ENCODE data around the gene HES3.
"Not testable (repeated sequence)": the region's sequence is repeated elsewhere in the genome, so short reads cannot be mapped to it uniquely, and the experiment has no call there.

Gene HES3

DNA sequence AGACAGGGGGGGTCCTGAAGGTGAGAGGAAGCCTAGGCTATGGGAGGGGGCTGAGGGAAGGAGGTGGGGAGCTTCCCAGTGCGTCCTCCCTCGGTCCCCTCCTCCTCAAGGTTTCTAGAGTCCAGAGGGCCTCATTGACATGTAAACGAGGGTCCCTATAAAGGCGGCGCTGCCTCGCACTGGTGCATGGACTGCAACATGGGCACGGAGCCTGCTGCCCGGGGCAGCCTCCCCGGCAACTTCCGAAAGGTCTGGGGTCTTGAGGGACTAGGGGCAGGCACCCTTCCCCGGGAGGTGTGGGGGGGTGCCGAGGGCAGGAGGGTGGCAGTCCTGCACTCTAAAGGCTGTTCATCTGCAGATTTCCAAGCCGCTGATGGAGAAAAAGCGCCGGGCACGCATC is at the start of gene HES3:
HES3 (plus strand) TSS at position 187 of the 400 bp plus-strand sequence; CDS start at position 374, 187 bp downstream.
- no peak for DNase-seq

DNA sequence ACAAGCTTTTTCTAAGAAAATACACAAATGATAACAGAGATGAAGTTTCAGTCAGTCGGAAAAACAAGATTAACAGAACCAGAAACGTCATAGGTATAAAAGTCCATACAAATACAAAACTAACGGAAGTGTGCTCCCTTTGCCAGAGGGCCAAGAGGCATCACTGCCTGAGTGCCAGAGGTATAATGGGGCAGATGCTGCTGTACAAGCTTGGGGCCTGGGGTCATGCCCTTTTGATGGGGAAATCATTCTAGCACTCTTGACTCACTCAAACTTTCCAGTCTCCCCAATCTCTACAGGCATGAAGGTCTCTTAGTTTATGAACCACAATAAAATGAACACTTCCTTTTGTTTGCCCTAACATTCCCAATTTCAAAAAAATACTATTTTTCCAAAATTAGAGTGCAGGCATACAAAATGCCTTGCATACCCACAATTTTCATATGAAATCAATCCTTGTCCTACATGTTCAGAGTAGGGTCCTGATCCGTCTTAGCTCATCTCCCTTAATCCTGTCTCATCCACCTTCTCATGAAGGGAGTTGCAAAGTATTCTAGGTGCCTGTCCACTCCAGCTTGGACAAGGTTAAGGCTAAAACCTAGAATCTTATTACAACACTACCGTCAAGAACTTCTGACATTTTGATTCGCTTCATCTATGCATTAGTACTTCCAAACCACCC is 46.1 kb upstream of the HES3 start:
- DNase-seq, result no peak

DNA sequence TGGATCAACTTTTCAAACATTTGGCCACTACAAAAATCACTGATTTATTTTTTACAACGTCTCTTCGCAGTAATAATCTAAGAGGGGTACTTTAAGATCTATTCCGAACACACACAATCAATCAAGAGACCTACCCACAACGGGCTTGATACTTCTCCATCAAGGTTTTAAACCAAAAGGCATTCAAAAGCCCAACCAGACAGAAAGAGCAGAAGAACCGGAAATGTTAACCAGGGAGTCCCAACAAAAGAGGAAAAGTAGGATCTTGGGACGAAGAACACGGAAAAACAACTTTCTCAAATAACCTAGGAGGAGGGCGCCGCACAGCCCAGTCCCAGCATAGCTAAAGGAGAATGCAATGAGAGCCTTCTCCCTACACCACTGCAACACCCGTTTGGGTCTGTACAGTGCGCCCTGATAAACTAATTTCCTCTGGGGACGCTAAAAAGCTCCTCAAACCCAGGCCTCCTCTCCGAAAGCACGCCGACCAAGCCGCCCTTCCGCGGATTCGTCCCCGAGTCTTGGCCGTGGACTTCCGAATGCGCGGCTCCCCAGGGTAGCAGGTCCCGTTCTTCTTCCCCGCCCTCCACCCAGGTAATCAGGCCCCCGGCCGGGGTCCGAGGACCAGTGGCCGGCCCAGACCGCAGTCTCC is 45.2 kb upstream of the HES3 start:
- peak; percentile 21 for DNase-seq

- peak; percentile 99 for DNase-seq
Measured at GRCh38 chr1:6199298-6200187, 44.4 kb upstream of the HES3 start, which contains the start of gene RPL22. RPL22 (minus strand) TSS chr1:6199595; CDS start chr1:6199573, 22 bp downstream.

GRCh38 chr1:6200188-6200809 is 43.7 kb upstream of the HES3 start:
- DNase-seq, result no peak

DNA sequence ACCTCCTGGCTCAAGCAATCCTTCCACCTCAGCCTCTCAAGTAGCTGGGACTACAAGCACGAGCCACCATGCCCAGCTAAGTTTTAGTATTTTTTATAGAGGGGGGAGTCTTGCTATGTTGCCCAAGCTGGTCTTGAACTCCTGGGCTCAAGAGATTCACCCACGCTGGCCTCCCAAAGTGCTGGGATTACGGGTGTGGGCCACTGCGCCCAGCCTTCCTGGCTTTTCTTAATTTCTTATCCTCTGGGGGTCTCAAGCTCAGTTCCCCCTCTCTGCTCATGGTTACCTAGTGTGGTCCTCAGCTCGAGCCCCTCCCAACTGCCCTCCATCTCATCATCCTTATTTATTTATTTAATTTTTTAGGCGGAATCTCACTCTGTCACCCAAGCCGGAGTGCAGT is 41.7 kb upstream of the HES3 start:
- DNase-seq, result no peak

- DNase-seq, result peak; percentile 83
Measured at GRCh38 chr1:6205849-6206519, 38.0 kb upstream of the HES3 start, which contains the start of gene RNF207. RNF207 (plus strand) TSS chr1:6206119; CDS start chr1:6206536, 417 bp downstream.

- DNase-seq, result no peak
Measured at GRCh38 chr1:6206520-6206855, 37.5 kb upstream of the HES3 start.

DNA sequence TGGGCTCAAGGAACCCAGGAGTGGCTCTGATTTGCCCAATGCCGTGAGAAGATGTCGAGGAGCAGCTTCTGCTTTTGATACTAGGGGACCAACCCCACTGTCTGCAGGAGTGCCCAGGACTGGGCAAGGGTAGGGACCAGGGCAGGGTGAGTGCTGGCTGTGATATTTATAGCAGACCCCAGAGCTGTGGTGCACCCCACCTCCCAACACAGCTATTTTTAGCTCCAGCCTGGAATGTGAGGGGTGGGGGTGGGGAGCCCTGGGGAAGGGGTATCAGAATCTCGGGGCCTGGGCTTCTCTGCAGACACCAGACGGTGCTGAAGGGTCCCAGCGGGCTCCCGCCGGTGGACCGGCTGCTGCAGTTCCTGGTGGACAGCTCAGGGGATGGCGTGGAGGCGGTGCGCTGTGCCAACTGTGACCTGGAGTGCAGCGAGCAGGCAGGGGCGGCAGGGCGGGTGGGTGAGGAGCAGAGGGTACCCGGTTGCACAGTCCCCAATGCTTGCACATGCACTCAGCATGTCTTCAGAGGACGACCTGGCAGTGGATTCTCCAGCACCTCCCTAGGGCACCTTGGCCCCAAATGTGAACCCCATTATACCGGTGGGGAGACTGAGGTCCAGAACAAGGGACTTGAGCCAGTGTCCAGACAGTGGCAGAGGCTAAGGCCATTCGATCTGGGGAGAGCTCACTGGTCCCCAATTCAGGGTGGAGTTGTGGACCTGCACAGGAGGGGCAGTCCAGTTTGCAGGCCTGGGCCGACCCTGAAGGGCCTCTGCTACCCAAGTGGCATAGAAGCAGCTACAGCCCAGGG is 36.7 kb upstream of the HES3 start:
- DNase-seq, result no peak

DNA sequence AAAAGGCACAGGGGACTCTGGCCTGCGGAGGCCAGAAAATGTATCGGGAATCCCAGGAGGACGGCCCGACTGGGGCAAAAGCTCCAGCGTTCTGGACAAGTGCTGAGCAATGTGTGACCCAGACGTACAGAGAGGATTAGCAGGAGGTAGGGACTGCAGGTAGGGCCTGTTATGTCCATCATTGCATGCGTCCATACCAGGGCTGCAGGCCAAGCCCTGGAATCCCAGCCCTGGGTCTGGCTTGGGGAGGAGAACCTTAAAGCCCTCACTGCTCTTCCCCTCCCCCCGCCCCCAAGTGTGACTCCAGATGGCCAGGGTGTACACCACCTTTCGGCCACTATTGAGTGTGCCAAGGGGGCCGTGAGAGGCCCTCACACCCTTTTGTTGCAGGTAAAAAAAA is 36.1 kb upstream of the HES3 start:
- no peak for DNase-seq

- DNase-seq, result peak; percentile 47
Measured at GRCh38 chr1:6208723-6209660, 35.0 kb upstream of the HES3 start.

DNA sequence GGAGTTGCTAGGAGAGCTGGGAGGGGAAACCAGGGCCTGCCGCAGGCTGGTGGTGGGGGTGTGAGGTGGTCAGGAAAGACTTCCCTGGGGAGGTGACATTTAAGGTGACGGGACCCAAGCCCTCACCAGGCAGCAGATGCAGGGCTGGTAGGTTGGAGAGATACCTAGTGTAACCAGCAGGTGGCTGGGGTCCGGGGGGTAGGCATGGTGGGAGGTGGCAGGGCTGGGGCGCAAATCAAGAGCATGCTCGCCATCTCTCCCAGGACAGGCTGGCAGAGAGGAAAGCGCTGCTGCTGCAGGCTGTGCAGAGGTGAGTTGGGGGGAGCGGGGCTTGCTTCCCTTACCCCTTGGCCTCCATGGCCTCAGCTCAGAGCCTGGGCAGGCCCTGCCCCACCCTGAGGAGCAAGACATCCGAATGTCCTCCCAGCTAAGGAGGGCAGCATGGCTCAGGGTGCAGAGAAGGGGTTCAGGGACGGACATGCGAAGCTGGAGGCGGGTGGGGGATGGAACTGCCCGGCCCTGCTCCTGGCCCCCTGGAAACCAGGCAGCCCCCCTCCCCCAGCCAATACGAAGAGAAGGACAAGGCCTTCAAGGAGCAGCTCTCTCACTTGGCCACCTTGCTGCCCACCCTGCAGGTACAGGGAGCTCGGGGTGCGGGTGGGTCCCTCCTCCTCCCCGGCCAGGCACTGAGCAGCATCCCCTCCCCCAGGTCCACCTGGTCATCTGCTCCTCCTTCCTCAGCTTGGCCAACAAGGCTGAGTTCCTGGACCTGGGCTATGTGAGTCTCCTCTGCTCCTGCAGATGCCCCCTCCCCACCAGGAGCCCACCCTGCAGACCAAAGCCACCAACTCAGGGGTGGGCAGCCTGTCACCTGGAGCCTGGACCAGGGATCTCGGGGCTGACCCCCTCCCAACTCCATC is 34.1 kb upstream of the HES3 start:
- DNase-seq, result no peak

GRCh38 chr1:6210591-6211355 is 33.2 kb upstream of the HES3 start:
- no peak for DNase-seq

DNA sequence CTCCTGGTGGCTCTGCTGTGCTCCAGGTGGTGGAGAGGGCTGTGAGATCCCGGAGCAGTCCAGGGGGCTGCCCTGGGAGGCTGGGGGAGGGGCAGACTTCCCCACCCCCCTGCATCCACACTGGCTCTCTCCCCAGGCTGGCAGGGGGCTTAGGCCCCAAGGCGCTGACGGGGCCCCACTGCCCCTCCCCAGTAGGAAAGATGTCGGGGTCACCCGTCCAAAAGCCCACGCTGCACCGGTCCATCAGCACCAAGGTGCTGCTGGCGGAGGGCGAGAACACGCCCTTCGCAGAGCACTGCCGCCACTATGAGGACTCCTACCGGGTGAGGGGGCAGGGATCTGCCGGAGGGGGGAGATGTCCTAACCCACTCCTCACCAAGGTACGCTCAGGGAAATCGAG is 32.2 kb upstream of the HES3 start:
- no peak for DNase-seq

GRCh38 chr1:6212193-6212959 is 31.6 kb upstream of the HES3 start:
- DNase-seq, result no peak

GRCh38 chr1:6218375-6219164 is 25.4 kb upstream of the HES3 start:
- DNase-seq, result no peak

DNA sequence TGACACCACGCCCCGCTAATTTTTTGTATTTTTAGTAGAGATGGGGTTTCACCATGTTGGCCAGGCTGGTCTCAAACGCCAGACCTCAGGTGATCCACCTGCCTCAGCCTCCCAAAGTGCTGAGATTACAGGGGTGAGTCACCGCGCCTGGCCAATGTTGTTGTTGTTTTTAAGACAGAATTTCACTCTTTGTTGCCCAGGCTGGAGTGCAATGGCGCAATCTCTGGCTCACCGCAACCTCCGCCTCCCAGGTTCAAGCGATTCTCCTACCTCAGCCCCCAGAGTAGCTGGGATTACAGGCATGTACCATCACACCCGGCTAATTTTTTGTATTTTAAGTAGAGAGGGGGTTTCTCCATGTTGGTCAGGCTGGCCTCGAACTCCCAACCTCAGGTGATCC is 24.3 kb upstream of the HES3 start:
- not testable (repeated sequence) for DNase-seq

All from EL (cell line).